Thymus (tissue), 11 donors: ENCODE measurements around the gene NMNAT3. TPM values are rescaled to one million over a fixed set of nuclear protein-coding genes. Genes with fewer than 3 reads are reported as not detected.

Experiments
- DNase-seq, 9 donors: peaks; one replicate each; pipeline ENCODE4 v3.0.0-alpha.2; 2013; ENCODE audit warnings: low spot score in 9 of 9, low read depth in 6 of 9, missing footprints in 1 of 9
- H3K27ac ChIP-seq, 2 donors: one replicate each; pipeline ENCODE4 v1.5.1; 2013; ENCODE audit warnings: control low read depth in 1 of 2, low read depth in 1 of 2, low read length in 1 of 2, mild to moderate bottlenecking in 1 of 2, moderate library complexity in 1 of 2
- H3K27me3 ChIP-seq, 2 donors: one replicate each; pipeline ENCODE4 v1.5.1; 2013; ENCODE audit warnings: low read length in 1 of 2; ENCODE audit not compliant: control insufficient read depth in 2 of 2, insufficient read depth in 1 of 2
- H3K36me3 ChIP-seq, 2 donors: one replicate each; pipeline ENCODE4 v1.5.1; 2013; ENCODE audit warnings: low read length in 1 of 2, mild to moderate bottlenecking in 1 of 2, moderate library complexity in 1 of 2; ENCODE audit not compliant: control insufficient read depth in 2 of 2, insufficient read depth in 2 of 2
- H3K4me1 ChIP-seq, 2 donors: one replicate each; pipeline ENCODE4 v1.5.1; 2013; ENCODE audit warnings: low read length in 2 of 2; ENCODE audit not compliant: control insufficient read depth in 2 of 2, insufficient read depth in 2 of 2
- H3K4me3 ChIP-seq, 2 donors: one replicate each; pipeline ENCODE4 v1.5.1; 2013; ENCODE audit warnings: low read length in 2 of 2, control low read depth in 1 of 2, mild to moderate bottlenecking in 1 of 2
- H3K9me3 ChIP-seq, 2 donors: one replicate each; pipeline ENCODE4 v1.5.1; 2013; ENCODE audit warnings: low read length in 1 of 2, mild to moderate bottlenecking in 1 of 2; ENCODE audit not compliant: control insufficient read depth in 2 of 2, insufficient read depth in 1 of 2
- WGBS: extraction: QIAGEN DNeasy Blood & Tissue Kit; methylation state at CpG from one replicate; pipeline ENCODE4 v1.1.7; 2013; 5-methylcytosine and 5-hydroxymethylcytosine counted together
- polyA plus RNA-seq: library from polyadenylated mRNA; stranded (reverse); fragments of 200-250 nt; gene quantifications from one replicate; pipeline ENCODE4 v1.2.3, GENCODE V29; 2013
- total RNA-seq: library from RNA; stranded (reverse); fragments of 120-200 nt; gene quantifications from one replicate; pipeline ENCODE4 v1.2.4, GENCODE V29; 2013
- donor health status: healthy.

NMNAT3 gene
- total and polyA plus RNA-seq, 2 donors: 4.7 to 5.2 TPM

DNA sequence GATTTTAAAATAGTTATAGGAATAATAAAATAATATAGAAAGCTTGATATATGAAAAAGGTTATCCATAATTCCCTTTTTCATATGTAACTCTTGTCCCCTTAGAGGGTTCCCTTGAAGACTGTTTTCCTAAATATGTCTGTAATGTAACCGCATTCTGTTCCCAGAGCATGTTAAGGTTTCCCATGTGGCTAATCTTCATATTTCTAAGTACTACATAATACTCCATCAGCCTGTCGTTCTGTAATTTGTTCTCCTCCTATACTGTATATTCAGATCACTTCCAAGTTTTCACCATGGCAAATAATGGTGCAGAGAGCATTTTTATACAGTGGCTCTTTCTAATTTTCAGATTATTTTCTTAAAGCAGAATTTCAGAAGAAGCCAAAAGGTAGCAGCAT lies 6.7 kb downstream of the NMNAT3 start:
- no peak for DNase-seq
- H3K4me3 ChIP-seq: no peak overlapping the region
- H3K9me3 ChIP-seq: no peaks in the 10 kb centered on the region
- no peak overlapping the region for H3K27ac ChIP-seq
- H3K27me3 ChIP-seq: no peaks in the 10 kb centered on the region
- WGBS: 96% methylated on average over 2 of the region's 2 CpGs
- H3K4me1 ChIP-seq: no peaks in the 10 kb centered on the region
- H3K36me3 ChIP-seq: no peaks in the 10 kb centered on the region

DNA sequence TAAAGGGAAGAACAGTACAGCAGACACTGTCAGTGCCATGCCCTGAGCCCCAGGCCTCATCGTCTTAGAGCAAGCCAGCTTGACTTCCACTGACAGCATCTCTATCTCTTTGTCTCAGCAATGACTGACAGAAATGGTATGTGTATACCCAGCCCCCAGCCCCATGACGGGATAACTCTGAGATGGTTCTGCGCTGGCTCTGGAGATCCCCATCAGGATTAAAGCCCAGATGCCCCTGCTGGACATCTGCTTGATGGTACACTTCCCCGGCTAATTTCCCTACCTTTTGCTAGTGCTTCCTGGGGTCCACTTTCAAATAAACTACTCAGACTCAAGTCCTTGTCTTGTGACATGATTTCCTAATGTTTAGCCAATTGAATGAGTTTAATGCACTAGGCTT lies 7.6 kb downstream of the NMNAT3 start:
- no peaks in the 10 kb centered on the region for H3K9me3 ChIP-seq
- no peak for DNase-seq
- no peaks in the 10 kb centered on the region for H3K36me3 ChIP-seq
- H3K27ac ChIP-seq: no peak overlapping the region
- H3K4me1 ChIP-seq: no peaks in the 10 kb centered on the region
- 99% methylated on average over 4 of the region's 4 CpGs for WGBS
- no peaks in the 10 kb centered on the region for H3K27me3 ChIP-seq
- no peak overlapping the region for H3K4me3 ChIP-seq

DNA sequence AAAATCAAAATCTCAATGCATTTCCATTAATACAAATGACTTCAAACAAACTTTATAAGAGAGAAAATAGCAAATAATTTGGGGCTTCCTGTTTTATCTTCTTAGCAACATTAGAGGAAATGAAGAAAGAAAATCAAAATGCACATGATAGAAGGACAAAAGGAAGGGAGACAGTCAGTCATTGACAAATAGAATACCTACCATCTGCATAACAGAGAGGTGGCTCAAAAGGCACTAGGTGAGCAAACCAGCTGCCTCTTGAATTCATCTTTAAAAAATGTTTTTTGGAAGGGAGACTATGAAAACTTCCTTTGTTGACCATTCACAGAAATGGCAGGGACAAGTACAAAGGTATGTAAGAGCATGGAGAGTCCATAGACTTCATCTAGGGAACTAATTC lies 9.4 kb downstream of the NMNAT3 start:
- no peak overlapping the region for H3K4me3 ChIP-seq
- H3K27me3 ChIP-seq: no peaks in the 10 kb centered on the region
- no peaks in the 10 kb centered on the region for H3K36me3 ChIP-seq
- H3K4me1 ChIP-seq: no peaks in the 10 kb centered on the region
- no peak overlapping the region for H3K27ac ChIP-seq
- DNase-seq: no peak
- H3K9me3 ChIP-seq: no peaks in the 10 kb centered on the region

DNA sequence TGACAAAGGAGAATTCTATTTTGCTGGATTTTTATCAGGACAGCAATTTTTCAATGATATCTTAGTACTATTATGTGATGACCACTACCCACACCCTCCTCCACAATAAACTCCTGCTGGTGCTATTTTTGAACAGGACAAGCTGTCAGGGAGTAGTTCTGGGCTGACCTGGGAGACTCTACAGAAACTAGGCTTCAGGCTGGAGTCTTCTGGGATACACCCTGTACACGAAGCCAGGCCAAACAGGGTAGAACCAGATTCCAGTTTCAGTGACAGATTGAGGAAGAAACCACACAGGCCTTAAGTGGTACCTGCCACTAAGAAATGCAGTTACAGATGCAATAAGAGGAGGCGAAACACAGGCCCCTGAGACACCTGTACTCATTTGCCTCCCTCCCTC lies 12.8 kb downstream of the NMNAT3 start:
- H3K4me3 ChIP-seq: no peak overlapping the region
- no peaks in the 10 kb centered on the region for H3K9me3 ChIP-seq
- no peak for DNase-seq
- no peaks in the 10 kb centered on the region for H3K27me3 ChIP-seq
- H3K4me1 ChIP-seq: no peaks in the 10 kb centered on the region
- H3K27ac ChIP-seq: no peak overlapping the region
- WGBS: 94% methylated on average over 2 of the region's 2 CpGs
- H3K36me3 ChIP-seq: no peaks in the 10 kb centered on the region

DNA sequence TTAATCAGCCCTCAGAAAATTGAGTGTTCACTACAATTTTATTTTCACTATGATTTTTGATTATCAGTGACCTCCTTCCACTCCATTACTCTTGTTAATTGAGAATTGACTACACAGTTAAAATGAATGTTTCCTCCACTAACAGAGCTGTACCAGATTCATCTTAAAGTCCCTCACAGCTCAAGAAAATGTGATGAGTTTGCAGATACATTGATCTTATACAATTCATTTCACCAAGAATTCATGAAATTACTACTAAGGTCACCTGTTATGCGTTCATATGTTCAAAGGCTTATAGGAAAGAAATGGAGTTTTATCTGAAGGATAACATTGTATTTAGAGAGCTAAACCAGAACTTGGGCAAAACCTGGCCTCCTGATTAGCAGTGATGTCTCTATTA lies 17.5 kb downstream of the NMNAT3 start:
- DNase-seq: no peak
- 94% methylated on average over 1 of the region's 1 CpG for WGBS
- H3K36me3 ChIP-seq: no peaks in the 10 kb centered on the region

DNA sequence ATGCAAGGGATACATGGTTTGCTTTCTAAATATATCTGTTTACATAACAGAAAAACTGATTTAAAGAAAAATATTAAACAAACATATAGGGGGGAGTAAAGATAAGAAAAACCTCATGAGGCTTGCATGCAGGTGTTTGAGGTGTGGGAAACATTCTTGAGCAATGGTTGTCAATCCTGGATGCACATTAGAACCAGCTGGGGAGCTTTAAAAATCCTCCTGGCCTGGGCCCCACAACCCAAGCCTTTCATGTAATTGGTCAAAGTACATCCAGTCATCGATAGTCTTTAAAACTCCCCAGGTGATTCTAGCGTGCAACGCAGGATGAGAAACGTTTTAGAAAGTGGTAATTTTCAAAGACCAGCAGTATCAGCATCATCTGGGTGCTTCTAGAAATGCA lies 18.3 kb downstream of the NMNAT3 start:
- Histone ChIP-seq H3K36me3 (no peaks in the 10 kb centered on the region), H3K9me3 (no peaks in the 10 kb centered on the region), H3K4me1 (no peaks in the 10 kb centered on the region), H3K27me3 (no peaks in the 10 kb centered on the region), H3K27ac (no peak overlapping the region), H3K4me3 (no peak overlapping the region)
- 98% methylated on average over 4 of the region's 4 CpGs for WGBS
- DNase-seq: no peak

More for the DNA sequence above, 17.5 kb downstream of the NMNAT3 start:
- H3K4me3 ChIP-seq: no peak overlapping the region
- H3K4me1 ChIP-seq: no peaks in the 10 kb centered on the region
- H3K9me3 ChIP-seq: no peaks in the 10 kb centered on the region
- no peak overlapping the region for H3K27ac ChIP-seq
- H3K27me3 ChIP-seq: no peaks in the 10 kb centered on the region

DNA sequence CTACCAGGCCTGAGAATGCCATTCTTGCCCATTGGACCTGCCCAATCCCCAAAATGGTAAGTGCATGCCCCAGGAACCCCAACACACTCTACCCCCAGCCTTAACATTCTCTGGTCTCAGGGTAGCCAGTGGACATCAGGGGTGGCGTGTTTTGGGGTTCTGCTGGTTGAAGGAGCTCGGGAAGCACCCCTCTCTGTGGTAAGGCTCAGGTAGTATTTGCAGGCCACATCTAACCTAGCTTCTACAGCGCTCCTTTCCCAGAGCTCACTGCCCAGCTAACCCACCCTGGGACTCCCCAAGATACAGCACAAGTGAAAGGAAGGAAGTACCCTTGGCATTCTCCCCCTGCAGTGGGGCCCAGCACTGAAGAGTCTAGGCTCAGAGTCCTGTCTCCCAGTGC lies 19.8 kb downstream of the NMNAT3 start:
- DNase-seq: no peak
- no peaks in the 10 kb centered on the region for H3K9me3 ChIP-seq
- H3K4me1 ChIP-seq: no peaks in the 10 kb centered on the region
- no peak overlapping the region for H3K27ac ChIP-seq
- no peaks in the 10 kb centered on the region for H3K27me3 ChIP-seq
- no peak overlapping the region for H3K4me3 ChIP-seq
- no peaks in the 10 kb centered on the region for H3K36me3 ChIP-seq
- WGBS: 98% methylated on average over 3 of the region's 3 CpGs

DNA sequence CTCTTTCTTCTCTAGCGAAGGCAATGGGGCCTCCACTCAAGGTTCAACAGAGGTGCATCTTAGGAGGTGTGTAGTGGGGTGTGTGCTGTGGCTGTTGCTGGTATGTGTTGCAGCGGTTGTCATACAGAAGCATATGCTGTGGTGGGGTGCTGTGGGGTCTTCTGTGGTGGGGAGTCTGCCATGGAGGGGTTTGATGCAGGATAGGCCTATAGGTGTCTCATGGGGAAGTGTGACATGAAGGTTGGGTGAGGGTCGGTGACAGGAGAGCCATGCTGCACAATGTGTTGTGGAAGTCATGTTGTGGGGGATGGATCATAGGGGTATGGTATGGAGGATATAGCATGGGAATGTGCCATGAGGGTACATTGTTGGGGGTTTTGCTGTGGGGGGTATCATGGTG lies 20.3 kb downstream of the NMNAT3 start:
- Histone ChIP-seq H3K4me1 (no peaks in the 10 kb centered on the region), H3K4me3 (no peak overlapping the region), H3K36me3 (no peaks in the 10 kb centered on the region), H3K9me3 (no peaks in the 10 kb centered on the region), H3K27me3 (no peaks in the 10 kb centered on the region), H3K27ac (no peak overlapping the region)
- 98% methylated on average over 3 of the region's 3 CpGs for WGBS
- no peak for DNase-seq

DNA sequence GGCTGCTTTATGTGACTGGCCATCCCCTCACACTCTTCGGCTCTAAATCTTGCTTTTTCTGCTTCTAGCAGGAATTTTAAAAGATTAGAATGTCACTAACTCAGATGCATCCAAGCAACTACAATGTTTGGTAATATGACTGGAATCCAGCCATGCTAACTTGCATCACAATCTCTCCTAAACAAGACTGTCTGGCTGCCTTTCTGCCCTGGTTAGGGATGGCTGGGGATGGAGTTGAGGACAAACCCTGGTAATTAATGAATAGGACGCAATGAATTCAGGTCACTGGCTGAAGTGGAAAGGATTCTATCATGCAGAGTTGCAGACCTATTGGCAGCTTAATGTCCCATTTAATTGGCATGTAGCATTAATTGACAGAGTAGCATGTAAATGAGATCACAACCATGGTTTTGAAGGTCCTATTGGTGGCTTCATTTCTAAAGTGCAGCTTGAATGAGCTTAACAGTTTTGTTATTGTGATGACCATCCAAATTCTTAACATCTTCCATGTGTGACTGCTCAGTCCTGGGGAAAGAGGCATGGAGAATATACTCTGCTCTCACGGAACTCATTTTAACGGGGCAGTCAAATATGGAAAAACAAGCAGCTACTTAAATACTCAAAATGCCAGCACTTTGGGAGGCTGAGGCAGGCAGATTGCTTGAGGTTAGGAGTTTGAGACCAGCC lies 21.7 kb downstream of the NMNAT3 start:
- WGBS: 94% methylated on average over 4 of the region's 4 CpGs
- no peaks in the 10 kb centered on the region for H3K27me3 ChIP-seq
- H3K27ac ChIP-seq: no peak overlapping the region
- no peaks in the 10 kb centered on the region for H3K4me1 ChIP-seq
- no peaks in the 10 kb centered on the region for H3K36me3 ChIP-seq
- H3K9me3 ChIP-seq: no peaks in the 10 kb centered on the region
- H3K4me3 ChIP-seq: no peak overlapping the region
- no peak for DNase-seq
